Measurements from ENCODE around the gene IQSEC2. TPM values are rescaled to one million over a fixed set of nuclear protein-coding genes. Genes with fewer than 3 reads are reported as not detected.
A peak's percentile ranks its signal among the peaks of the same experiment; 100 is the strongest.

Gene IQSEC2
- total RNA-seq, 1 experiment from 2014 or later: 20.7 TPM

- Histone ChIP-seq H3K9me2 (ENCODE audit: insufficient read depth) (no peaks in the 10 kb centered on the region), H3K9me3 (ENCODE audit: control insufficient read depth in 1 of 2, insufficient read depth in 1 of 2, low read depth in 1 of 2, low read length in 2 of 2) (no peaks in the 10 kb centered on the region), H3K4me1 (ENCODE audit: control insufficient read depth in 1 of 2, insufficient read depth in 2 of 2, low read length in 2 of 2) (peaks cover 34 to 42% of the 10 kb centered on the region in 2 experiments), H3K9ac (ENCODE audit: low read length) (no peak overlapping the region), H3K4me3 (replicated peaks in 1 of 2; ENCODE audit: low read depth in 1 of 2, low read length in 2 of 2) (0 out of 4 replicates have a peak overlapping the region, but pooled peaks of 1 of the 2 experiments have one; percentile 20), H3K27me3 (ENCODE audit: insufficient read depth, low read length) (no peaks in the 10 kb centered on the region), H3K79me2 (ENCODE audit: insufficient read depth, low read length) (no peaks in the 10 kb centered on the region), H4K20me1 (ENCODE audit: insufficient read depth) (no peaks in the 10 kb centered on the region), H3K4me2 (ENCODE audit: low read length) (peak overlapping the region; percentile 65), H3K36me3 (ENCODE audit: control insufficient read depth in 1 of 2, insufficient read depth in 2 of 2, low read length in 2 of 2) (no peaks in the 10 kb centered on the region), H3K27ac (ENCODE audit: low read depth, low read length) (peak overlapping the region; percentile 65), H2AFZ (ENCODE audit: low read depth, low read length, poor library complexity, severe bottlenecking) (no peak overlapping the region)
- ATAC-seq: peak; percentile 82
- CTCF ChIA-PET: no interaction called here
- DNase-seq (ENCODE audit: low read depth, low spot score): peak; percentile 34
- POLR2A ChIA-PET: interaction anchor here (1.0 kb wide), 1 partner anchor 38 kb away, joined by 4 read pairs; the partner anchor contains the start of gene KDM5C
- intact Hi-C loops (cut with micrococcal nuclease): no loop called here
- RAD21 ChIA-PET (ENCODE audit: low non-redundant PET in 1 of 2, low total read pairs in 2 of 2, uncharacterized antibody in 2 of 2, unreplicated experiment in 2 of 2): no interaction called here
- no peak for TF ChIP-seq YY1 (IDR thresholded peaks at IDR 0.05; ENCODE audit: extremely low read depth, insufficient replicate concordance, low read depth, low read length)
- no peak for TF ChIP-seq EZH2phosphoT487 (IDR thresholded peaks at IDR 0.05; ENCODE audit: borderline replicate concordance)
- TF ChIP-seq REST (IDR thresholded peaks at IDR 0.05; ENCODE audit: low read depth): no peak
- TF ChIP-seq CEBPB (IDR thresholded peaks at IDR 0.05; ENCODE audit: low read depth): no peak
- TF ChIP-seq CBX3 (IDR thresholded peaks at IDR 0.05; ENCODE audit: low read depth): no peak
- no TSS peak for BruUV-seq (replicated peaks)
These were observed 18.4 kb downstream of the IQSEC2 start for GRCh38 chrX:53262918-53263394.

All from HCT116 (cell line).